GM18868 (cell line): ENCODE data around the gene SLMAP.

Source experiments
- ATAC-seq: cut with Tn5 transposase; IDR thresholded peaks from one replicate; pipeline ENCODE4 v1.9.1; 2021; ENCODE audit warnings: mild to moderate bottlenecking, moderate library complexity; ENCODE audit not compliant: unreplicated experiment

SLMAP gene, protein sequence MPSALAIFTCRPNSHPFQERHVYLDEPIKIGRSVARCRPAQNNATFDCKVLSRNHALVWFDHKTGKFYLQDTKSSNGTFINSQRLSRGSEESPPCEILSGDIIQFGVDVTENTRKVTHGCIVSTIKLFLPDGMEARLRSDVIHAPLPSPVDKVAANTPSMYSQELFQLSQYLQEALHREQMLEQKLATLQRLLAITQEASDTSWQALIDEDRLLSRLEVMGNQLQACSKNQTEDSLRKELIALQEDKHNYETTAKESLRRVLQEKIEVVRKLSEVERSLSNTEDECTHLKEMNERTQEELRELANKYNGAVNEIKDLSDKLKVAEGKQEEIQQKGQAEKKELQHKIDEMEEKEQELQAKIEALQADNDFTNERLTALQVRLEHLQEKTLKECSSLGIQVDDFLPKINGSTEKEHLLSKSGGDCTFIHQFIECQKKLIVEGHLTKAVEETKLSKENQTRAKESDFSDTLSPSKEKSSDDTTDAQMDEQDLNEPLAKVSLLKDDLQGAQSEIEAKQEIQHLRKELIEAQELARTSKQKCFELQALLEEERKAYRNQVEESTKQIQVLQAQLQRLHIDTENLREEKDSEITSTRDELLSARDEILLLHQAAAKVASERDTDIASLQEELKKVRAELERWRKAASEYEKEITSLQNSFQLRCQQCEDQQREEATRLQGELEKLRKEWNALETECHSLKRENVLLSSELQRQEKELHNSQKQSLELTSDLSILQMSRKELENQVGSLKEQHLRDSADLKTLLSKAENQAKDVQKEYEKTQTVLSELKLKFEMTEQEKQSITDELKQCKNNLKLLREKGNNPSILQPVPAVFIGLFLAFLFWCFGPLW

DNA sequence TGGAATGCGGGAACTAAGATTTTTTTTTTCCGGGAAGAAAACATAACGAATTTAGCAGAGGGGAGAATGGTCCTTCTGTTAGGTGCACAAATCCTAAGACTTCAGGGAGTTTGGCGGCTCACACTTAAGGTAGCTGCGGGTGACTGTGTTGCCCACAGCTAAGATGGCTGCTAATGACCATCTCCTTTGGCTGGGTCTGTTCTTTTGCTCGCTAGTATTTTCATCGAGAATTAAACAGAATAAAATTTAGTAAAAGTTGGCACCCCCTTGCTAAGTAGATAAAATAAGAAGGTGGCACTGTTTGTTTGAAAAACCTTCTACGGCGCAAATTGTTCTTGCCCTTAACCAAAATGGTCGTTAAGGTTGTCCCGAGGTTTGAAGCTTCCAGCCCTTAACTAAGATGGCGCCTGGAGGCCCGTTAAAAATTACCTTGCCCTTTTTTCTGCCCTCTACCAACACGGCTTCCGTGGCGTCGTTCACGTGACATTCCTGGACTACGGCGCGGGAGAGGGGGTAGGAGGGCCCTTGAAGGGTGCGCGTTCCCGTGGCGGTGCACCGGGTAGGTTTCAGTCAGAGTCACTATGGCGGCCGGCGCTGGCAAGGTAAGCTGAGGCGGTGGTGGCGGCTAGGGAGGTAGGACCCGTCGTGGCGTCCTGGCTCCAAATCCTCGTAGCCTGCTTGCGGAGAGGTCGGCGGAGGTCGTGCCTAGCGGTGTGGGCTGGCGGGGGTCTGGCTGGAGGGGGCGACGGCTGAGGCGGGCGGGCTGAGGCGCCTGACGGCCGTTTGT lies at the start of gene SLMAP:
Gene SLMAP (plus strand): TSS at position 569 of the 787 bp plus-strand sequence. CDS start 1,343 bp downstream, outside the sequence.
- ATAC-seq, result peak; percentile 93

DNA sequence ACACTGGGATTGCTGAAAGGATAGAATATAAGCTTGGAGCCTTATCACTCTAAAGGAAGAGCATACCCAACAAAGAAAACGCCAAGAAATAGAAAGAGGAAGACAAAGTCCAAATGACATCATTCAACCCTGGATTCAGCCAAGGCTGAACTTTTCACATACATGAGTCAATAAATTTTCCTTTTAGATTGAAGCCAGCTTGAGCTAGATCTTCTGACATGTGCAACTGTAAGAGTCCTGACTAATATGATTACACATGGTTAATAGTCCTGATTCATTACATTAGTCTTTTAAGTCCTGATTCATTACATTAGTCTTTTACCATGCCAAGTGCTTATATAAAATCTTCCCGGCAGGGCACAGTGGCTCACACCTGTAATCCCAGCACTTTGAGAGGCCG lies 49.6 kb upstream of the SLMAP start:
- ATAC-seq, result no peak

DNA sequence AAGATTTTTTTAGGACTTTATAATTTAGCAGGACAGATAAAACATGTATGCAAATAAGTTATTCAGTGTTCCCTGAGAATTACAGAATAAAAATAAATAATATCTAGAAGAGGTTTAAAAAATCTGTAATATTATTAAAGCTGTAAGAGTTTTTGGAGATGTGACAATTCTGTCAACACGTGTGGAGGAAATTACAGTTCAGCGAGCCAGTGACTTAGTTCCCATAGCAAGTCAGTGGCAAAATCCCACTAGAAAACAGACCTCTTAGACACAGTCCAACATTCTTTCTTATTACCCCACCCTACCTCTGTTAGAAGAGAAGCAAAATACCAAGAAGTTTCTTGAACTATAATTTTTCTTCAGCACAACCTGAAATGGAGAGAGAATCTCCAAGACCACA lies 47.1 kb upstream of the SLMAP start:
- ATAC-seq, result no peak

GRCh38 chr3:57709559-57709958 lies 46.5 kb upstream of the SLMAP start:
- ATAC-seq, result no peak

DNA sequence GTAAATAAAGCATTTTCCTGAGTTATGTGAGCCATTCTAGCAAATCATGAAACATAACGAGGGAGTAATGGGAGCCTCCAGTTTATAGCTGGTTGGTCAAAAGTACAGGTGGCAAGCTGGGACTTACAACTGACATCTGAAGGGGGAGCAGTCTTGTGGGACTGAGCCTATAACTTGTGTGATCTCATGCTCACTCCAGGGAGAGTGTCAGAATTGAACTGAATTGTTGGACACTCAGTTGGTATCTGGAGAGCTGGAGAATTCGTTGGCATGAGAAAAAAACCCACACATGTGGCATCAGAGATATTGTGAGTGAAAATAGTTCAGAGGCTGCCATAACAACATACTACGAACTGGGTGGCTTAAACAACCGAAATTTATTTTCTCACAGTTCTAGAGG lies 40.4 kb upstream of the SLMAP start:
- ATAC-seq, result no peak

DNA sequence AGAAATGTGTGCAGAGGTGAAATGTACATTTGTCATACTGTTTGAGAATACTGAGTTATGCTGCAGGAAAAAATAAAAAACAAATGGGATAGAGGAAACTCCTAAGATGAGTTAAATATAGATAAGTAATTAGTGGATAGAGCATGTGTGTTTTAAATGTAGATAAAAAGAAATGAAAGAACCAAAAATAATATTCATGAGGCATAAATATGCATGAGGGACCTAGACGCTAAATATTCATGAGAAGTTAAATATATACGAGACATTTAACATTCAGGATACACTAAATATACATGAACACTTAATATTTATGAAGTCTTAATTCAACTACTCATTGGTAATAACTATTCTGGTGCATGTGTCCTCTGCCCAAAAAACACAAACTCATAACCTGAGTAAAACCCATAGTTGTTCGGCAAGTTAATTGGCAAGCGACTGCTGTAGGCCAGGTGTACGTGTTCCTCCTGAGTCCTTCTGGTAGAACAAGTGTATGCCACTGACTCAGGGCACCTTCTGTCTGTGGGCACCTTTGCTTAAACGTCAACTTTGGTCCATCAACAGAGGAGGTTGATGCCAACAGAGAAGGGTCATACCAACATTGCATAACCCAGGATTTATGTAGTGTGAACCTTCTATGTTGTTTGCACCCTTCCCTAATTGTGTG lies 38.8 kb upstream of the SLMAP start:
- no peak for ATAC-seq

DNA sequence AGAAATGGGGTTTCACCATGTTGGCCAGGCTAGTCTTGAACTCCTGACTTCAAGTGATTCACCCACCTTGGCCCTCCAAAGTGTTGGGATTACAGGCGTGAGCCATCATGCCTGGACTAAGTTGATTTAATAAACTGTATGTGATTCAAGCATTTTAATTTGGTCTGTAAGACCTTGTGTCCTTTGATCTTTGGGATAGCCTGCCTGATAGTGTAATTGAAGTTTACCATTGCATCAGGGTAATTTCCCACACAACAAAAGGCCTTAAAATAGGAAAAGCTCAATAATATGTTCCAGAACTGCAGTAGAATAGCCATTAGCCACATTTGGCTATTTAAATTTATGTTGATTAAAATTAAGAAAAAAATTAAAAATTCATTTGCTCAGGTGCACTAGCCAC lies 38.0 kb upstream of the SLMAP start:
- no peak for ATAC-seq

- ATAC-seq, result no peak
These were observed 29.7 kb upstream of the SLMAP start for GRCh38 chr3:57726397-57726796.

- no peak for ATAC-seq
These were observed 29.0 kb upstream of the SLMAP start for GRCh38 chr3:57727106-57727505.

DNA sequence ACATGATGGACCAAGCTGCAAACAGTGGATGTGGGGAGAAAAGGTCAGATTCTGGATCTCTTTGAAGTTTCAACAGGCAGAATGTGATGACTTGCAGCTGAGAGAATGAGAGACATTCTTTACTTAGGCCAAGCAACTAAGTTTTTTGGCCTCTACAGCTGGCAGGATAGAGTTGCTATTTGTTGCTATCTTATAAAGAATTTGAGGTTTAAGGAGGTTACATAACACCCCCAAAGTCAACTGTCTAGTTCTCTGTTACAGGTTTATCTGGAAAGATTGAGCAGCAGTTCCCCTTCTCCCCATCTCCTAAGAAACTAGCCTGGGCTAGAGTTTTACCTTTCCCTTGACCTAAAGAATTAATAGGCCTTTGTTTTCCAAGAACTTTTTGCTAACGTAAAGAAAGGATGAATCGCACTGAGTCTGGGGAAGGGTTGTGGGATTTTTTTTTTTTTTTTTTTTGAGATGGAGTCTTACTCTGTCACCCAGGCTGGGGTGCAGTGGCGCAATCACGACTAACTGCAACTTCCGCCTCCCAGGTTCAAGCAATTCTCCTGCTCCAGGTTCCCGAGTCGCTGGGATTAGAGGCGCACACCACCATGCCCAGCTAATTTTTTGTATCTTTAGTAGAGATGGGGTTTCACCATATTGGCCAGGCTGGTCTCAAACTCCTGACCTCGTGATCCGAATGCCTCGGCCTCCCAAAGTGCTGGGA lies 26.6 kb upstream of the SLMAP start:
- no peak for ATAC-seq

GRCh38 chr3:57730682-57731081 lies 25.4 kb upstream of the SLMAP start:
- no peak for ATAC-seq

DNA sequence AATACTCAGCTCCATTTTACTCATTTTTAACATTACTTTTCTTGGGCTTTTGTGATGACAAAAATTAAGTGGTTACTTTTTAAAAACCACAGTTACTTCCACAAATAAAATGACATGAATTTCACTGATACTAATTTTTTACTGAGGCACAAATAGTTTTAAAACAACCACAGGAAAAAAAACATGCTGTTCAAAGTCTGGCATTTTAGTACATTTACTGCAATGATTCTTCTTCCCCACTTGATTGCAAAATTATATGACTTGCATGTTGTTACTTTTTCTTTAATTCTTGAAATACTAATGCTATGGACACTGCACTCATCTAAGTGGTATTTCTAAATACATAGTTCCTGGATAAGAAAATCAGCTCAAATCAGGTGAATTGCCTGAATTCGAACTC lies 24.8 kb upstream of the SLMAP start:
- ATAC-seq, result no peak

DNA sequence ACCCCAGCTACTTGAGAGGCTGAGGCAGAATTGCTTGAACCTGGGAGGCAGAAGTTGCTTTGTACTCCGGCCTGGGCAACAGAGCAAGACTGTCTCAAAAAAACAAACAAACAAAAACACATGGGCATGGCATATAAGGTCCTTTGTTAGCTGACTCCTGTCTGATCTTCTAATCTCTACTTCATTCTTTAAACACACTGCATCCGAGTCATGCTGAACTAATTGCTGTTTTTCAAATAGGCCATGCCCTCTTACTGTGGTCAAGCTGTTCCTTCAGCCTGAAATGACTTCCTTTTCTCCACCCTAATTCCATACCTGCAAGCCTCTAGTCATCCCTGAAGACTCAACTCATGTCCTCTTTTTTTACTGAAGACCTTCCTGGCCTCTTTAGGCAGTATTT lies 22.3 kb upstream of the SLMAP start:
- no peak for ATAC-seq

DNA sequence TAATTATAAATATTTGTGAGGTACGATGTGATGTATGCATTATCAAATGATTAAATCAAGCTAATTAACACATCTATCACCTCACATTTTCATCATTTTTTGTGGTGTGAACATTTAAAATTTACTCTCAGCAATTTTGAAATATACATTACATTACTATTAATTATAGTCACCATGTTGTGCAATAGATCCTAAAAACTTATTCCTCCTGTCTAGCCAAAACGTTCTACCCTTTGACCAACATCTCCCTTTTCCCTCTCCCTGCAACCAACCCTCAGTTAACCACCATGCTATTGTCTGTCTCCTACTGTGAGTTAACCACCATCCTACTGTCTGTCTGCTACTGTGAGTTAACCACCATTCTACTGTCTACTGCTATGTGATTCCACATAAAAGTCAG lies 20.7 kb upstream of the SLMAP start:
- no peak for ATAC-seq

- no peak for ATAC-seq
These were observed 18.3 kb upstream of the SLMAP start for GRCh38 chr3:57737840-57738239.

GRCh38 chr3:57738391-57738790 lies 17.7 kb upstream of the SLMAP start:
- ATAC-seq, result no peak

GRCh38 chr3:57740027-57740426 lies 16.1 kb upstream of the SLMAP start:
- ATAC-seq, result no peak

- ATAC-seq, result no peak
These were observed 12.6 kb upstream of the SLMAP start for GRCh38 chr3:57743496-57743895.

DNA sequence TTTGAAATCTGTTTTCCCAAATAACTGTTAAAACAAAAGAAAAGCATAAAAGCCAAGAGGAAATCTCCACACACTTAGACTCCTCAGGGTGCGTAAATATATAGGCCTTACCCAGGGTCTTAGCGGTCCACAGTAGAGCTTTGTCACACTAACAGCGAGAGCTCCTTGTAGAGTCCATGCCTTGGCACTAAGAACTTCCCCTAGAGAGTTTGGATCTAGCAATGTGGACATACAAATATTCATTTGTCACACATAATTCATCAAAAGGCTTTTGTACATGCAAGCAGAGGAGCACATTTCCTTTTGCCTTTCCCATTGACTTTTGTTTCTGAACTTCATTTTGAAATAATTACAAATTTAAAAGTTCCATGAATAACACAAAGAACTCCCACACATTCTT lies 11.0 kb upstream of the SLMAP start:
- no peak for ATAC-seq
